Right renal cortex interstitium (tissue), 3 donors: ENCODE results near the gene BRSK2. TPM values are rescaled to one million over a fixed set of nuclear protein-coding genes. Genes with fewer than 3 reads are reported as not detected.
"Not testable (repeated sequence)": the region's sequence is repeated elsewhere in the genome, so short reads cannot be mapped to it uniquely, and the experiment has no call there.

ENCODE experiments used
- DNase-seq, 3 donors: peaks; one replicate each; pipeline ENCODE4 v3.0.0-alpha.2; 2013; ENCODE audit warnings: low read depth in 3 of 3, low spot score in 2 of 3
- polyA plus RNA-seq, 3 donors: library from polyadenylated mRNA; unstranded; fragments of 120-200 nt; gene quantifications; one replicate each; pipeline ENCODE4 v1.2.1, GENCODE V29; 2013; ENCODE audit not compliant: insufficient read length in 3 of 3

BRSK2 gene
- polyA plus RNA-seq, result under 1 TPM; 0.25 to 0.64 (median 0.49) TPM

DNA sequence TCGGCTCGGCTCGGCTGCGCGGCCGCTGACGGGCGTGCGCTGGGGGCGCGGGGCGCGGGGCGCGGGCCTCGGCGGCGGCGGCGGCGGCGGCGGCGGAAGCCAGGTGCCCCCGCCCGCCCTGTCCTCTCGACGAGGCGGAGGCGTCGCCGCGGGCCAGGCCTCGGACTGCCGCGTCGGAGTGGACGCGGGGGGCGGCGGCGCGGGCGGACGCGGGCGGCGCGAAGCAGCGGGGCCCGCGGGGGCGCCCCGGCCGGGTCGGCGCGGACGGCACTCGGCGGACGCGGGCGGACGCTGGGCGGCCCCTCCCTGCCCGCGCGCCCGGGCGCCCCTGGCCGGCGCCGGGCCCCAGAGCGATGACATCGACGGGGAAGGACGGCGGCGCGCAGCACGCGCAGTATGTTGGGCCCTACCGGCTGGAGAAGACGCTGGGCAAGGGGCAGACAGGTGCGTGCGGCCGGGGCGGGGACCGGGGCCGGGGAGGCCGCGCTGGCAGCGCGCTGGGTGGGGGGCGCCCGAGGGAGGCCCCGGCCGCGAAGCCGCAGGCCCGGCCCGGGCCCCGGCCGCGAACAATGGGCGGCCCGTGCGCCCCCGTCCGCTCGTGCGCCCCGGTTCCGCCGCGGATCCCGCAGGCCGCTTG lies at the start of gene BRSK2:
TSS of gene BRSK2 (plus strand) at position 3 of the 637 bp plus-strand sequence. CDS start at position 354, 351 bp downstream.
- DNase-seq, result no peak

DNA sequence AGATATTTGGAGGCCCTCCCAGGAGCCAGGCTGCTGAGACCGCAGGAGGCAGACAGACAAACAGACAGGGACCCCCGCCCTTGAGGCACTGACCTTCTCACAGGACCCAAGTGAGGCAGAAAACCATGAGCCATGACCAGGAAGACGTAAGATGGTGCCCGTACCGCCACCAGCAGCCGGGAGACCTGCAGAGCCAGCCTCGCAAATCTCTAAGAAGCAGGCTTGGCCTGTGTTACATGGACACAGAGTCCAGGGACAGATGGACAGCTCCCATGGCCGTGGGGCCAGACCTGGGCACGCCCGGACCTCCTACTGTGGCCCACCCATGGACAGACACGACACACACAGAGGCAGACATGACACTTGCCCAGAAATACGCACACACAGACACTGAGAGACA lies 49.6 kb upstream of the BRSK2 start:
- DNase-seq, result no peak

DNA sequence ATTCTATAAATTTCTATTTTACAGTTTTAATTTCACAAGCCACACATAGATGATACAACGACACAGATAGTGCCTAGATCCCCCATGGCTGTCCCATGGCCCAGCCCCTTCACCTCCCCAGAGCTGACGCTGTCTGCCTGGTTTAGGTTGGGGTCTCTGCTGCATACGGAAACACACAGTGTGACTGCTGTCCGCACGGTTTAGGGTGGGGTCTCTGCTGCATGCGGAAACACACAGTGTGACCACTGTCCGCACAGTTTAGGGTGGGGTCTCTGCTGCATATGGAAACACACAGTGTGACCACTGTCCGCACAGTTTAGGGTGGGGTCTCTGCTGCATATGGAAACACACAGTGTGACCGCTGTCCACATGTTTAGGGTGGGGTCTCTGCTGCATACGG lies 48.5 kb upstream of the BRSK2 start:
- not testable (repeated sequence) for DNase-seq

DNA sequence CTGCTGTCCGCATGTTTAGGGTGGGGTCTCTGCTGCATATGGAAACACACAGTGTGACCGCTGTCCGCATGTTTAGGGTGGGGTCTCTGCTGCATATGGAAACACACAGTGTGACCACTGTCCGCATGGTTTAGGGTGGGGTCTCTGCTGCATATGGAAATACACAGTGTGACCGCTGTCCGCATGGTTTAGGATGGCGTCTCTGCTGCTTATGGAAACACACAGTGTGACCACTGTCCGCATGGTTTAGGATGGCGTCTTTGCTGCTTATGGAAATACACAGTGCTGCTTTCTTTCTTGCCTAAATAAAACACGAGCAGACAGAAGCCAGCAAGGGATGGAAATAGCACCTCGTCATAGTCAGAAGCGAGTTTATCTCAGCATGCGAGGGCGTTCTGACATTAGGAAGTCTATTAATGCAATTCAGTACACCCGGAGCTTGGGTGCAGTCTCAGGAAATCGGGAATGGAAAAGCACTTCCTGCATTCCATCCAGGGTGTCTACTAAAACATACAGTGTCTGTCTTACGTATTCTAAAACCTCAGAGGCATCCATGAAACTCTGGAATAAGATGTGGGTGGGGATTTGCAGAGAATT lies 47.7 kb upstream of the BRSK2 start:
- DNase-seq, result no peak

DNA sequence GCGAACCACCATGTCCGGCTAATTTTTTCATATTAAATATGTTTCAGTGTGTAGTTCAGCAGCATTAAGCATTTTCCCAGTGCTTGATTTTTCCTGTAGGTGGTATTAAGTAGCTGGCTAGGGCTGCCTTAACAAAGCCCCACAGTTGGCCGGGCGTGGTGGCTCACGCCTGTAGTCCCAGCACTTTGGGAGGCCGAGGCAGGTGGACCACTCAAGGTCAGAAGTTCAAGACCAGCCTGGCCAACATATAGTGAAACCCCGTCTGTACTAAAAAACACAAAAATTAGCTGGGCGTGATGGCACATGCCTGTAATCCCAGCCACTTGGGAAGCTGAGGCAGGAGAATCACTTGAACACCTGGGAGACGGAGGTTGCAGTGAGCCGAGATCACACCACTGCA lies 46.8 kb upstream of the BRSK2 start:
- DNase-seq, result no peak

DNA sequence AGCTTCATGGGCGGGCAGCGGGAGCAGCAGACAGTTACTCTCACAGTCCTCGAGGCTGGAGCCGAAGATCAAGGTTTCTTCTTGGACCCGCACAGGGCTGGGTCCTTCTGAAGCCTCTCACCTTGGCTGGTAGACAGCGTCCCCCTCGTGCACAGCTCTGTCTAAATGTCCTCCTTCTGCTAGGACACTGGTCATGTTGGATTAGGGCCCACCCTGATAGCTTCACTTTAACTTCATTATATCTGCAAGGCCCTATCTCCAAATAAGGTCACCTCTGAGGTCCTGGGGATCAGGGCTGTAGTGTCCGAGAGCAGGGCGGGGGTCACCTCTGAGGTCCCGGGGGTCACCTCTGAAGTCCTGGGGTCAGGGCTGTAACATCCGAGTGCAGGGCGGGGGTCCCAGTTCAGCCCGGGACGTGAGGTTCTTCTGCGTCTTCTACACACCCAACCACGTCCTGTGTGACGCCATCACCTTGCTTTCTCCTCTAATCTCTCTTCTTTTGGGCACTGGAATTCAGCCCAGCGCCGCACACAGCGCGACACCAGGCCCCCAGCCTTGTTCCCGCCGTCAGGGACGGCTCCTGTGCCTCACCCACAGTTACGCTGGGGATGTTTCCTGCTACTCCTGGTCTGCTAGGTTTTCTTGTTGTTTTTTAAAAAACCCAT lies 46.2 kb upstream of the BRSK2 start:
- DNase-seq, result no peak

DNA sequence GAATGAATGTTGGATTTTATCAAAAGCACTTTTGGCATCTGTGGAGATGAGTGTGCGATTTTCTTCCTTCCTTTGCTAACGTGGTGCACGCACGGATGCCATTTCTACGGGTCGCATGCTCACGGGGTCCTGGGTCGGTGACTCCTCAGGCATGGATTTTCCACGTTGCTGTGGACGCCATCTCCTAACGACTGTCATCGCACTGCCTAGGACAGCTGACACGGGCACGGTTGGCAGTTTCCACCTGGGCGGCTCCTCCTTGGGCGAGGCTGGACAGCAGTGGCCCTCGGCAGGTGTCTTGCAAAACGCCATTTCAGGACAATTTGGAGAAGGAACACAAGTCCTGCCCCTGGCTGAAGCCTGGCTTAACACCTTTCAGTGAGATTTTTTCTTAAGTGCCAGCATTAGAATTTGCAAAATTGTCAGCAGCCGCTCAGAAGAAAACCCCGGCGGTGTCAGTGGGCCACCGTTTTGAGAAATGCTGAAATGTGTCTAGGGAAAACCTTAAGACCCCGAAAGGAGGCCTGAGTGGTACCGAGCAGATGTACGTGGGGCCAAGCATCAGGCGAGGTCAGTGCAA lies 45.6 kb upstream of the BRSK2 start:
- DNase-seq, result no peak

DNA sequence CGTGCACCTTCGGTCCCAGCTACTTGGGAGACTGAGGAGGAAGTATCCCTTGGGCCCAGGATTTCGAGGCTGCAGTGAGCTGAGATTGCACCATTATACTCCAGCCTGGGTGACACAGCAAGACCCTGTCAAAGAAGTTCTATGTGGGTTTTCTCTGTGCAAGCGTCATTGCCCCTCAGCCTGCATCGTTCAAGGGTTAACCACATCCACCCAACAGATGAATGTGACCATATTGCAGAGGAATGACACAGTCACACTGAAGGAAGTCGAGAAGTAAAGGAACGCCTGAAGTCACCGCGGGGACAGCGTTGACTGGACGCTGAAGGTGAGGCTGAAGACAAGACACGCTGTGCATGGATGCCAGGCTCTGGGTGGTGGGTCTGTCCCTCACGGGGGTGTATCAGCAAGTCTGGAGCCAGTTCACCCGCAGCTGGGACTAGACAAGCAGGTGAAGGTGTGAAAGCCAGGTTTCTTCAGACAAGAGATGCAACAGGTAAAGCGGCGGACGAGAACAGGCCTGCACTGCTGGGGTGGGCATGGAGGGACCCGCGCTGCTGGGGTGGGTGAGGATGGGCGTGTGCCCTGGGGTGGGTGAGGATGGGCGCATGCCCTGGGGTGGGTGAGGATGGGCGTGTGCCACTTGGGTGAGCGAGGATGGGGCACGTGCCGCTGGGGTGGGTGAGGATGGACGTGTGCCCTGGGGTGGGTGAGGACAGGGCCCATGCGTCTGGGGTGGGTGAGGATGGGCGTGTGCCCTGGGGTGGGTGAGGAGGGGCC lies 43.8 kb upstream of the BRSK2 start:
- no peak for DNase-seq

DNA sequence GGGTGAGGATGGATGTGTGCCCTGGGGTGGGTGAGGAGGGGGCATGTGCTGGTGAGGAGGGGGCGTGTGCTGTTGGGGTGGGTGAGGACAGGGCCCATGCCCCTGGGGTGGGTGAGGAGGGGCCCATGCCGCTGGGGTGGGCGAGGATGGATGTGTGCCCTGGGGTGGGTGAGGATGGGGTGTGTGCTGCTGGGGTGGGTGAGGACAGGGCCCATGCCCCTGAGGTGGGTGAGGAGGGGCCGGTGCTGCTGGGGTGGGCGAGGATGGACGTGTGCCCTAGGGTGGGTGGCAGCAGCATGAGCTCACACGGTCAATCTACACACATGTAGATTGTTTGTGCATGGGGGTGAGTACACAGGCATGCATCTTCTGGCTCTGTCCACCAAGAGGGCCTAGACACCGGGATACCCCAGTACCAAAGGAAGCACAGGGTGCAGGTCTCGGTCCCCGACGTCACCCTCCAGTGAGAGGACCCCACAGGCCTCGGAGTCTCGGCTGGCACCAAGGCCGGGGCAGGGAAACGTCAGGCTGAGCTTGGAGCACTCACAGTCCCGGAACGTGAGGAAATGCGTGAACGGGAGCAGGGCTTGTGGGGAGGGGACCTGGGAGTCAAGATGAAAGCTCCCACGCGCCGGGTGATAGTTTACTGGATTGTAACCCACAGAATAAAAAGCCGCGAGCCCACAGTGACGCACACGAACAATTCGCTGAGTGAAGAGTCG lies 42.9 kb upstream of the BRSK2 start:
- DNase-seq, result no peak

DNA sequence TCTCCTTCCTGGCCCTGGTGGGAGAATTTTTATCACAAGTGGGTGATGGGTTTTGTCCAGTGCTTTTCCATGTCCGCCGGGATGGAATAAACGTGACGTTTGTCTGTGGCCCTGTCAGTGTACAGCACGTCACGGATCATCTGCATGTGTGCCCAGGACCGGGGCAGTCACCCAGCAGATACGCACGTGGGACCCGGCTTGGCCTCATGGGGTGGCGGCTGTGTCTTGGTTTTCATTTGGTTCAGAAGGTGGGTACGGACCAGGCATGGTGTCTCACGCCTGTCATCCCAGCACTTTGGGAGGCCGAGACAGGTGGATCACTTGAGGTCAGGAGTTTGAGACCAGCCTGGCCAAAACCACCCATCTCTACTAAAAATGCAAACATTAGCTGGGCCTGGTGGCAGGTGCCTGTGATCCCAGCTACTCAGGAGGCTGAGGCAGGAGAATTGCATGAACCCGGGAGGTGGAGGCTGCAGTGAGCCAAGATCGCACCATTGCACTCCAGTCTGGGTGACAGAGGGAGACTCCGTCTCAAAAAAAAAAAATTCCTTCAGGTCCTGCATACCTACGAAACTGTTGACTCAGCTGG lies 42.2 kb upstream of the BRSK2 start:
- not testable (repeated sequence) for DNase-seq

DNA sequence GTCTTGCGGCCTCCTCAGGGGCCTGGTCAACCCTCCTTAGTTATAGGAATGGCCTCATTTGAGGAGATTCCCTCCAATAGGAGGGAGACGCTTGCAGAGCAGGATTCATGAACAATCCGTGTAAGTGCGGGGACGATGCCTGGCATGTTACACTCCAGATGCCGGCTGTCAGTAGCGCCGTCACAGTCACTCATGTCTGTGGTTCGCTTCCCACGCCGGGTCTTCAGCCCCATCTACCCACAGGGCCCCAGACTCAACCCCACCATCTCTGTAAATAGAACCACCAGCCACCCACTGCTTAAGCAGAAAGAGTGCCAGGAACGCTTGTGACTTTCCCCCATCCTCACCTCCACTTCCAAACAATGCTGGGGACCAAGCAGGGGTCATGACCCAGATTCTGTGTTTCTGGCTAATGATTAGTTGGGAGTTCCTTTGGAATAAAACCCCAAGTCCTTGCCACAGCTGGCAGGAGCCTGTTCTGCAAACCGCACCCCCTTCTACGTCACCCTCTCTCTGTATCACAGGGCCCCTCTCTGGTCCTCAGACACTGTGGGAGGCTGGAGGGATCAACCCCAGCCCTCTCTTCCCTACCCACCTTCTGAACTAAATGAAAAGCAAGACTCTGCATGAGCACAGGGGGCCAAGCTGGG lies 41.5 kb upstream of the BRSK2 start:
- no peak for DNase-seq

DNA sequence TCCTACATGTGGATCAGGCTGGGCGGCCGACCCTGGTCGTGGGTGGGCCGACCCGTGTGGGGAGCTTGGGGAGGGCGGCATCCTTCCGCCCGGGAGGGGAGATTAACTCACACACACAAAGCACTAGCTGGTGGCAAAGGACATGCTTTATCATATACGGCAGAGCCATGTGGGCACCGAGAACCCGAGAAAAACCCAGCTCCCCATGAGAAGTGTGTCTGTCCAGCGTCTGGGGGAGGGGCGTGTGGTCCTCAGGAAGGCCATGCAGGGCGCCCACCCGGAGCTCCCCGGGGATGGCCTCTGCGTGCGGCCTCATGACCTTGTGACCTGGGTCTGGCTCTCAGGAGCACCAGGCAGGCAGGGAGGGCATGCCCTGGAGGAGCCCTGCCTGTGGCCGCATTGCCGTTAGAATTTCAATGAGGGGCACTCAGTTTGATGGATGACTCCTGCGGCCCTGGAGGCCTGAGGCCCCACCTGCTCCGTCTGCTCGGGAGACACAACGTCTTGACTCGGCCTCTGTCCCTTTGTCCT lies 40.9 kb upstream of the BRSK2 start:
- DNase-seq, result no peak

DNA sequence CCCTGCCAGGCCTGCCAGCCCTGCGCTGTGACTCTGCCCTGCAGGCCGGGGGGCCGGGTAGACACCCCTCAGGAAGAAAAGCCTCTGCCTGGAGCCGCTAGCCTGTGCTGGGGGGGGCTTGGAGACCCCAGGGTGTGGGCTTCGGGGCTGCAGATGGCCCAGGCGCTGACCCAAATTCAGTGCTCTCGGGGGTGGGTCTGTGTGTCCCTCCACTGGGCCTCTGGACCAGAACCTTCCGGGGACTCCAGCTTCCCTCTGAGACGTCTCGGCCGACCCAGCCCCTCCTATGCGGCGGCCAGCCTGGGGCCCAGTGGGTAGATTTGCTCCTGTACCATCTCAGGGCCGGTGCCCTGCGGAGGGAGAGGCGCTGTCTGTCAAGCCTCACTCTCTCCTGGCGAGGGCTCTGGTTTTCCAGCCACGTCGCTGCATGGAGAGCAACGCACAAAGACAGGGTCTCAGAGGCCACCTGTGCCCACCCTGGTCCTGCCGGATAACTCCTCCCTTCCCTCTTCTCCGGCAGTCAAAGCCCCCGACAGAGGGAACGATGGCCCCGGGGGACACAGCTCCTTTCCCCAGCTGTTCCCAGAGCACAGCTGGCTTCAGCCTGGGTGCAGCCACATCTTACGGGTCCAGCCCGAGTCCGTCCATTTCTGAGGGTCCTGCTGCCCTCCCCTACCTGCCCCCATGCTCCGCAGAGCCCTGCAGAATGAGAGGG lies 40.2 kb upstream of the BRSK2 start:
- DNase-seq, result no peak

DNA sequence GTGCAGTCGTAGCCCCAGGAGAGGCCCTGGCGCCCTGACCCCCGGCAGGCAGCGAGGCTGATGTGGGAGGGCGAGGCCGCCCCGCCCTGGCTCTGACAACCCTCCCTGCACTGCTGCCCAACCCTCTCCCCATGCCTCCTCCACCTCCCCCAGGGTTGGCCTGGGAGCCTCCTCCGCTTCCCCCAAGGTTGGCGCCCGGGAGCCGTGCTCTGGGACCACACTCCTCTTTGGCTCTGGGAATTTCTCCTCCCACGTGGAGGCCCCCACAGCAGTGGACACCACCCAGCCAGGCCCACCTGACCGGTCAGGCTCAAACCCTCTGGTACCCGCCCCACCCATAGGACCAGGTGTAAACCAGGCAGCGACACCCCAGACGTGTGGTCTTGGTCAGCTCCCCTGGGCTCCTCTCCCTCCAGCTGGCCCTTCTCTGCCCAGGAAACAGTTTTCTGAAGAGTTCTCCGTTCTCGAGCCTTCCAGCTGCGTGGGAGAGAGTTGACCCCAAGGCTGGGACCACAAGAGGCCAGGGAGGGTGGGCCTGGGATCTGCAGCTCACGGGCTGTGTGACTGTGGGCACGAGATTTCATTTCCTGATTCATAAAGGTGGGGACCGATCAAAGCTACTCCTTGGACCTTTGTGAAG lies 39.5 kb upstream of the BRSK2 start:
- no peak for DNase-seq

DNA sequence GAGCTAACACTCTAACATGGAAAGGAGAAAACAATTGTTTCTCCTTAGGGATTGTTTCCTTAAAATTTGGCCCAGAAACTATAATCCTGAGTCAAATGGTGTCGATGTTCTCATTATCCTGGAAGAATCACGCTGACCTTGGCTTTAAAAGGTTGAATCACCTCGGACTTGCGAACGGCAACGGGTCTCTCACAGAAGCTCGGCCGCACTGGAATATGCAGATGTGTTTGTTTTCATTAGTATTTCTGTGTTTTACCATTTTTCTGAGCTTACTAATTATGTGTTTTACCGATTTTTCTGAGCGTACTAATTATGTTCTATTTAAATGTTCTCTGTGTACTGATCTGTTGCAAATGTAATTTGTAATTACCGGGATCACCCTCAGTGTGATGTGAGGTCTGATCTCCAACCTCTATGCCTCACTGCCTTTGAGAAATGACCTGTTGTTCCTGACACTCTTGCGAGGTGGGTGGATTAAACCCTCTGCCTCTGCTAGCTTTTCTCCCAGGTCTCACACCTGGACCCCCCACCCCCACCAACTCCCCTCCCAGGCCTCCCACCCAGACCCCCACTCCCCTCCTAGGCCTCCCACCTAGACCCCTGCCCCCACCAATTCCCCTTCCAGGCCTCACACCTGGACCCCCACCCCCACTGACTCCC lies 38.3 kb upstream of the BRSK2 start:
- DNase-seq, result no peak

DNA sequence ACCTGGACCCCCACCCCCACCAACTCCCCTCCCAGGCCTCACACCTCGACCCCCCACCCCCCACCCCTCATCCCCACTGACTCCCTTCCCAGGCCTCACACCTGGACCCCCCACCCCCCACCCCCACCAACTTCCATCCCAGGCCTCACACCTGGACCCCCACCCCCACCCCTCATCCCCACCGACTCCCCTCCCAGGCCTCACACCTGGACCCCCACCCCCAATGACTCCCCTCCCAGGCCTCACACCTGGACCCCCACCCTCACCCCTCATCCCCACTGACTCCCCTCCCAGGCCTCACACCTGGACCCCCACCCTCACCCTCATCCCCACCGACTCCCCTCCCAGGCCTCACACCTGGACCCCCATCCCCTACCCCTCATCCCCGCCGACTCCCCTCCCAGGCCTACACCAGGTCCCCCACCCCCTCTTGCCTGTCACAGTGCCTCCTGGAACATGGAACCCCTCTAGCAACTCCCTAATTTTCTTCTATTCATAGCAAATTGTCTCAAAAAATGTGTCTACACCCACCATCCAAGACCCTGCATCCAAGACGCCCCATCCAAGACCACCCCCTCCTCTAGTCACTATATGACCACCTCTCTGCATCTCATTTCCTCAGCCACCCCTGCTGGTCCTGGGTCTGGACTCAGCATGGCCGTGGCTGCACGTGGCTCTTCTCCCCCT lies 36.9 kb upstream of the BRSK2 start:
- no peak for DNase-seq
